Measurements from ENCODE around the gene AGXT2. TPM values are rescaled to one million over a fixed set of nuclear protein-coding genes. Genes with fewer than 3 reads are reported as not detected.

AGXT2 gene
- total RNA-seq, 1 experiment from 2014 or later: not detected

- TF ChIP-seq MXD4 (CRISPR knock-in tag; IDR thresholded peaks at IDR 0.05; ENCODE audit: borderline replicate concordance): no peak
- TF ChIP-seq, protein P1, sequence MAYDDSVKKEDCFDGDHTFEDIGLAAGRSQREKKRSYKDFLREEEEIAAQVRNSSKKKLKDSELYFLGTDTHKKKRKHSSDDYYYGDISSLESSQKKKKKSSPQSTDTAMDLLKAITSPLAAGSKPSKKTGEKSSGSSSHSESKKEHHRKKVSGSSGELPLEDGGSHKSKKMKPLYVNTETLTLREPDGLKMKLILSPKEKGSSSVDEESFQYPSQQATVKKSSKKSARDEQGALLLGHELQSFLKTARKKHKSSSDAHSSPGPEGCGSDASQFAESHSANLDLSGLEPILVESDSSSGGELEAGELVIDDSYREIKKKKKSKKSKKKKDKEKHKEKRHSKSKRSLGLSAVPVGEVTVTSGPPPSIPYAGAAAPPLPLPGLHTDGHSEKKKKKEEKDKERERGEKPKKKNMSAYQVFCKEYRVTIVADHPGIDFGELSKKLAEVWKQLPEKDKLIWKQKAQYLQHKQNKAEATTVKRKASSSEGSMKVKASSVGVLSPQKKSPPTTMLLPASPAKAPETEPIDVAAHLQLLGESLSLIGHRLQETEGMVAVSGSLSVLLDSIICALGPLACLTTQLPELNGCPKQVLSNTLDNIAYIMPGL (CRISPR knock-in tag; IDR thresholded peaks at IDR 0.05): no peak
- no peak for TF ChIP-seq CREB1 (CRISPR knock-in tag; IDR thresholded peaks at IDR 0.05)
- no peak for TF ChIP-seq OVOL2 (CRISPR knock-in tag; IDR thresholded peaks at IDR 0.05; ENCODE audit: borderline replicate concordance)
- no peak for TF ChIP-seq TP53 (CRISPR knock-in tag; IDR thresholded peaks at IDR 0.05)
- no peak for TF ChIP-seq FOXK1 (CRISPR knock-in tag; IDR thresholded peaks at IDR 0.05)
- TF ChIP-seq ZNF121 (CRISPR knock-in tag; IDR thresholded peaks at IDR 0.05): no peak
- no peak for TF ChIP-seq RORB (CRISPR knock-in tag; IDR thresholded peaks at IDR 0.05)
- TF ChIP-seq ATF1 (CRISPR knock-in tag; IDR thresholded peaks at IDR 0.05): no peak
Measured at GRCh38 chr5:35009019-35009418, 38.7 kb downstream of the AGXT2 start (continued).

DNA sequence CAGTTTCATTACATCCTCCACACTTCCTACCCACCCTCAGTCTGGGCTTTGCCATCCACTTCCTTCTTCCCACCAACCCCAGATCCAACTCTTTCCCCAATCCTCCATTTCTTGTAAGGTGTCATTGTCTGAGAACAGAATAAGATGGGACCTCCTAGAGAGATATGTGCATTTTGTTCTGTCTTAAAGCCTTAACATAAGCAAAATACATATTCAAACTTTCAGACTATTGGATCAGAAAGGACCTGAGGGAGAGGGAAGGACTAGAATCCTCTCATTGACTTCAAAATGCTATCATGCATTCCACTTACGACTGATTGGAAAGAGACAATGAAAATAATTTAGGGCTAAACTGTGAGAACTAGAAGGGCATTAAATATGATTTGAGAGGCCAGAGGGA lies 43.0 kb downstream of the AGXT2 start:
- DNase-seq (ENCODE audit: low spot score): no peak
- Mint-ChIP-seq H3K36me3 (no peaks in the 10 kb centered on the region), H3K27ac (no peak overlapping the region), H3K27me3 (ENCODE audit: low read depth) (no peaks in the 10 kb centered on the region; the same call in 1 of the 2 replicates), H3K9me3 (peaks cover 9% of the 10 kb centered on the region), H3K4me3 (no peak overlapping the region), H3K4me1 (peaks cover 18% of the 10 kb centered on the region)
- POLR2A ChIA-PET: no interaction called here
- no peak; the same call in 1 of the 2 replicates for ATAC-seq
- CTCF ChIA-PET: interaction anchor here (2.0 to 2.7 kb wide), 2 partner anchors 32 to 75 kb away, joined by 9 to 16 read pairs; partner anchors contain the start of gene DNAJC21
- TF ChIP-seq, protein P2, sequence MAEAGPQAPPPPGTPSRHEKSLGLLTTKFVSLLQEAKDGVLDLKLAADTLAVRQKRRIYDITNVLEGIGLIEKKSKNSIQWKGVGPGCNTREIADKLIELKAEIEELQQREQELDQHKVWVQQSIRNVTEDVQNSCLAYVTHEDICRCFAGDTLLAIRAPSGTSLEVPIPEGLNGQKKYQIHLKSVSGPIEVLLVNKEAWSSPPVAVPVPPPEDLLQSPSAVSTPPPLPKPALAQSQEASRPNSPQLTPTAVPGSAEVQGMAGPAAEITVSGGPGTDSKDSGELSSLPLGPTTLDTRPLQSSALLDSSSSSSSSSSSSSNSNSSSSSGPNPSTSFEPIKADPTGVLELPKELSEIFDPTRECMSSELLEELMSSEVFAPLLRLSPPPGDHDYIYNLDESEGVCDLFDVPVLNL (CRISPR knock-in tag; IDR thresholded peaks at IDR 0.05; ENCODE audit: borderline replicate concordance, low read depth): no peak
- no peak for TF ChIP-seq NR2C2 (CRISPR knock-in tag; IDR thresholded peaks at IDR 0.05)
- no peak for TF ChIP-seq KAT7 (CRISPR knock-in tag; IDR thresholded peaks at IDR 0.05; ENCODE audit: borderline replicate concordance)
- TF ChIP-seq GRHL2 (CRISPR knock-in tag; IDR thresholded peaks at IDR 0.05; ENCODE audit: insufficient replicate concordance, severe bottlenecking): no peak
- TF ChIP-seq, protein P3, sequence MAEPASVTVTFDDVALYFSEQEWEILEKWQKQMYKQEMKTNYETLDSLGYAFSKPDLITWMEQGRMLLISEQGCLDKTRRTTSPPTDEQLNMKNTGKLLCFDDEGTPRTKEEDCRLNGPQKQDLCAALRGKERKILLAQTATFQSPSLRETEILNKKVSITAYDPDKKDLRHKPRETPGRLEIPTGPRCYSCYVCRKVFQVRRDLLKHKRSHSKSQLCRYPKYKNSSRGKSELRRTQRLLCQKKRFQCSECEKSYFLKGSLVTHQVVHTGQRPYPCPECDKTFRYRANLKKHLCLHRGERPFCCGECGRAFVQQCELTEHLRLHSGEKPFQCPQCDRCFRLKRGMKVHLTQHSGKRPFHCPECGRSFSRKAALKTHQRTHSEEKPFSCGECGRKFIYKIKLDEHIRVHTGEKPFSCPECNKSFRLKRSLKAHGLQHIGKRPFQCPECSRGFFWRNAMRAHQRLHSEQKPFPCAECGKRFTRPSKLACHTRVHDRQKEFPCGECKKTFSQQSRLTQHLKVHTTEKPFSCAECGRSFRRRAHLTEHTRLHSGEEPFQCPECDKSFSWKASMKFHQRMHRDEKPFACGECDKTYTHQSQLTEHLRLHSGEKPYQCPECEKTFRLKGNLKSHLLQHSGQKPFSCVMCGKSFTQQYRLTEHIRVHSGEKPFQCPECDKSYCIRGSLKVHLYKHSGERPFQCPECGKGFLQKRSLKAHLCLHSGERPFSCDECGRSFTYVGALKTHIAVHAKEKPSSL (CRISPR knock-in tag; conservative IDR thresholded peaks at IDR 0.05): no peak
- TF ChIP-seq SOX15 (CRISPR knock-in tag; IDR thresholded peaks at IDR 0.05): no peak
- TF ChIP-seq NFYB (CRISPR knock-in tag; conservative IDR thresholded peaks at IDR 0.05; ENCODE audit: low read depth): no peak
- TF ChIP-seq, protein P4, sequence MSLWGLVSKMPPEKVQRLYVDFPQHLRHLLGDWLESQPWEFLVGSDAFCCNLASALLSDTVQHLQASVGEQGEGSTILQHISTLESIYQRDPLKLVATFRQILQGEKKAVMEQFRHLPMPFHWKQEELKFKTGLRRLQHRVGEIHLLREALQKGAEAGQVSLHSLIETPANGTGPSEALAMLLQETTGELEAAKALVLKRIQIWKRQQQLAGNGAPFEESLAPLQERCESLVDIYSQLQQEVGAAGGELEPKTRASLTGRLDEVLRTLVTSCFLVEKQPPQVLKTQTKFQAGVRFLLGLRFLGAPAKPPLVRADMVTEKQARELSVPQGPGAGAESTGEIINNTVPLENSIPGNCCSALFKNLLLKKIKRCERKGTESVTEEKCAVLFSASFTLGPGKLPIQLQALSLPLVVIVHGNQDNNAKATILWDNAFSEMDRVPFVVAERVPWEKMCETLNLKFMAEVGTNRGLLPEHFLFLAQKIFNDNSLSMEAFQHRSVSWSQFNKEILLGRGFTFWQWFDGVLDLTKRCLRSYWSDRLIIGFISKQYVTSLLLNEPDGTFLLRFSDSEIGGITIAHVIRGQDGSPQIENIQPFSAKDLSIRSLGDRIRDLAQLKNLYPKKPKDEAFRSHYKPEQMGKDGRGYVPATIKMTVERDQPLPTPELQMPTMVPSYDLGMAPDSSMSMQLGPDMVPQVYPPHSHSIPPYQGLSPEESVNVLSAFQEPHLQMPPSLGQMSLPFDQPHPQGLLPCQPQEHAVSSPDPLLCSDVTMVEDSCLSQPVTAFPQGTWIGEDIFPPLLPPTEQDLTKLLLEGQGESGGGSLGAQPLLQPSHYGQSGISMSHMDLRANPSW (CRISPR knock-in tag; conservative IDR thresholded peaks at IDR 0.05; ENCODE audit: low read depth): no peak
- no peak for TF ChIP-seq ZBTB21 (CRISPR knock-in tag; IDR thresholded peaks at IDR 0.05; ENCODE audit: borderline replicate concordance)
- no peak for TF ChIP-seq ZNF317 (CRISPR knock-in tag; IDR thresholded peaks at IDR 0.05; ENCODE audit: borderline replicate concordance, low read depth)
- no peak for TF ChIP-seq ESRRA (CRISPR knock-in tag; IDR thresholded peaks at IDR 0.05; ENCODE audit: borderline replicate concordance)
- TF ChIP-seq JAZF1 (CRISPR knock-in tag; IDR thresholded peaks at IDR 0.05): no peak
- no peak for TF ChIP-seq CREB1 (CRISPR knock-in tag; IDR thresholded peaks at IDR 0.05)
- TF ChIP-seq PRDM15 (CRISPR knock-in tag; IDR thresholded peaks at IDR 0.05): no peak
- TF ChIP-seq CBFB (CRISPR knock-in tag; IDR thresholded peaks at IDR 0.05; ENCODE audit: low read depth): no peak
- TF ChIP-seq E2F1 (CRISPR knock-in tag; IDR thresholded peaks at IDR 0.05): no peak
- TF ChIP-seq NR3C1 (CRISPR knock-in tag; conservative IDR thresholded peaks at IDR 0.05; ENCODE audit: low read depth): no peak

Measured in WTC11 (cell line).